ENCODE measurements around the gene SLAMF1.

- TF ChIP-seq CTCF (conservative IDR thresholded peaks at IDR 0.05; ENCODE audit: low read depth, low read length) (no peak), EZH2 (IDR thresholded peaks at IDR 0.05; ENCODE audit: borderline replicate concordance, low read depth, low read length, poor library complexity, severe bottlenecking) (no peak)
Observed at GRCh38 chr1:160607672-160608032, 39.2 kb downstream of the SLAMF1 start.

All from A673 (cell line).